Measurements from ENCODE around the gene VEGFD. TPM values are rescaled to one million over a fixed set of nuclear protein-coding genes. Genes with fewer than 3 reads are reported as not detected.
A peak's percentile ranks its signal among the peaks of the same experiment; 100 is the strongest.

Gene VEGFD
- total RNA-seq, 2 experiments from 2014 or later = not detected

DNA sequence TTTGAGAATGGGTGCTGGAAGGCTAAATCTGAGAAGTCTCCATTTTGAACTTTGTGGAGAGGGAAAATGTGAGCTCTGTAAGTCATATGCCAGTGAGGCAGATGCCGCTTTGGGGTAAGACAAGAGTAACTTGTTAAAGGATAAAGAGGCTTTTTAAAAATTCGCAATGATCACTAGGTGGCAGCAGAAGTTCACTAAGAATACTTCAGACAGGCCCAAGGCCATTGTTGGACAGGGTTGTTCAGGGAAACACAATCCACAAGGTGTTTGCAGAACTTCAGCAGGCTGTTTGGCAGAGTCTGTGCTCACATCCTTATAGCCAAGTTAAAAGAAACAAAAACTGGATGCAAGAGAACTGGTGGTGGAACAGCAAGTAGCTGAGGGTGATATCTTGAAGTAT is 35.2 kb downstream of the VEGFD start:
- TF ChIP-seq, protein P1, sequence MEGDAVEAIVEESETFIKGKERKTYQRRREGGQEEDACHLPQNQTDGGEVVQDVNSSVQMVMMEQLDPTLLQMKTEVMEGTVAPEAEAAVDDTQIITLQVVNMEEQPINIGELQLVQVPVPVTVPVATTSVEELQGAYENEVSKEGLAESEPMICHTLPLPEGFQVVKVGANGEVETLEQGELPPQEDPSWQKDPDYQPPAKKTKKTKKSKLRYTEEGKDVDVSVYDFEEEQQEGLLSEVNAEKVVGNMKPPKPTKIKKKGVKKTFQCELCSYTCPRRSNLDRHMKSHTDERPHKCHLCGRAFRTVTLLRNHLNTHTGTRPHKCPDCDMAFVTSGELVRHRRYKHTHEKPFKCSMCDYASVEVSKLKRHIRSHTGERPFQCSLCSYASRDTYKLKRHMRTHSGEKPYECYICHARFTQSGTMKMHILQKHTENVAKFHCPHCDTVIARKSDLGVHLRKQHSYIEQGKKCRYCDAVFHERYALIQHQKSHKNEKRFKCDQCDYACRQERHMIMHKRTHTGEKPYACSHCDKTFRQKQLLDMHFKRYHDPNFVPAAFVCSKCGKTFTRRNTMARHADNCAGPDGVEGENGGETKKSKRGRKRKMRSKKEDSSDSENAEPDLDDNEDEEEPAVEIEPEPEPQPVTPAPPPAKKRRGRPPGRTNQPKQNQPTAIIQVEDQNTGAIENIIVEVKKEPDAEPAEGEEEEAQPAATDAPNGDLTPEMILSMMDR (IDR thresholded peaks at IDR 0.05) = peak; percentile 49
- H3K27me3 Mint-ChIP-seq = no peaks in the 10 kb centered on the region
- H3K27ac Mint-ChIP-seq = no peak overlapping the region
- CTCF ChIA-PET = interaction anchor here (0.8 to 2.8 kb wide), 13 partner anchors 9 to 215 kb away, joined by 3 to 20 read pairs (median 5); partner anchors contain the start of gene PIR
- intact Hi-C loops (cut with micrococcal nuclease) = loop anchor here (10.0 kb wide), 1 partner anchor 116 kb away; no protein-coding TSS in a partner anchor
- ATAC-seq = peak; percentile 49
- H3K36me3 Mint-ChIP-seq (ENCODE audit: low read depth) = no peaks in the 10 kb centered on the region
- H3K4me3 Mint-ChIP-seq = no peak overlapping the region
- no peaks in the 10 kb centered on the region for H3K4me1 Mint-ChIP-seq (ENCODE audit: low read depth)
- no peaks in the 10 kb centered on the region for H3K9me3 Mint-ChIP-seq
- POLR2A ChIA-PET = interaction anchor here (0.6 kb wide), 1 partner anchor 12 kb away, joined by 3 read pairs; no protein-coding TSS in a partner anchor
- peak; percentile 11 for DNase-seq

DNA sequence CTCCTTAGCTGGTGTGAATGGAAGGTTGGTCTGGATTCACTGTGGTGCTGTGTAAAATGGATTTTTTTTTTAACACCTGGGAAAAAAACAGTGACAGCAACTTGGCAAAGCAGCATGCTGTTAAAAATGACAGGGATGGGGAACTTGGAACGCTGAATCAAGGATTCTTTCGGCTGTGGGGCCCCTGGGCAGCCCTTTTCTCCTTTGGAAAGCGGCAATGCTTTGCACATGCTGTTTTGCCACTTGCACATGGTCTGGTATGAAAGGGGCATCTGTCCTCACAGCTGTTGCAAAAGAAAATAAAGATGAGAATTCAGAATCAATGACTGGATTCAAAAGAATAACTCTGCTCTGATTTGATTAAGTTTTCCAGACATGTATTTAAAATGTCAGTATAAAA is 38.2 kb downstream of the VEGFD start:
- CTCF ChIA-PET = no interaction called here

GRCh38 chrX:15344106-15344505 is 40.1 kb downstream of the VEGFD start:
- TF ChIP-seq, protein P1 (IDR thresholded peaks at IDR 0.05) = no peak
- ChIA-PET POLR2A (no interaction called here), CTCF (no interaction called here)
- intact Hi-C loops (cut with micrococcal nuclease) = loop anchor here (10.0 kb wide), 1 partner anchor 121 kb away; no protein-coding TSS in a partner anchor
- no peaks in the 10 kb centered on the region for H3K4me1 Mint-ChIP-seq (ENCODE audit: low read depth)
- H3K4me3 Mint-ChIP-seq = no peak overlapping the region
- DNase-seq (no peak), ATAC-seq (no peak)
- no peaks in the 10 kb centered on the region for H3K36me3 Mint-ChIP-seq (ENCODE audit: low read depth)
- H3K27me3 Mint-ChIP-seq = peaks cover 5% of the 10 kb centered on the region
- H3K27ac Mint-ChIP-seq = no peak overlapping the region
- H3K9me3 Mint-ChIP-seq = no peaks in the 10 kb centered on the region

More for the DNA sequence above, 38.2 kb downstream of the VEGFD start:
- Mint-ChIP-seq H3K4me3 (no peak overlapping the region), H3K36me3 (ENCODE audit: low read depth) (no peaks in the 10 kb centered on the region), H3K9me3 (no peaks in the 10 kb centered on the region), H3K27ac (no peak overlapping the region), H3K27me3 (peaks cover 3% of the 10 kb centered on the region), H3K4me1 (ENCODE audit: low read depth) (no peaks in the 10 kb centered on the region)
- DNase-seq (no peak), ATAC-seq (no peak)
- TF ChIP-seq, protein P1 (IDR thresholded peaks at IDR 0.05) = no peak
- POLR2A ChIA-PET = no interaction called here
- intact Hi-C loops (cut with micrococcal nuclease) = loop anchor here (10.0 kb wide), 1 partner anchor 119 kb away; no protein-coding TSS in a partner anchor

DNA sequence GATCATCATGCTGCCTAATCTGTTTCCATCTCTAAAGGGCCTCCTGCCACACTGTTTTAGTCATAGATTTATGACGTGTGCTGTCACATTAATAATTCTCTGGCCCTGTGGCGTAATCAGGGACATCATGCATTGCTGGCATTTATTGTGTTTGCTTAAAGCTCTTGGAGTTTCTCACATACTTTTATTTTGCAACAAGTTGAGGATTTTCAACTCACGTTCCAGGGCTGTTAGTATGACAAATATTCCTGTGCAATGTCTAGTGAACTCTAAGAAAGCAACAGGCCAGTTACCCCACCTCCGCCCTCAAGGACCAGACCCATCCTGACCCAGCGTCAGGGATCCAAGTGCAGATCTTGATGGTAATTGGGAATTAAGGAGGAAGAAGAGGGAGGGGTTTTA is 41.1 kb downstream of the VEGFD start:
- TF ChIP-seq, protein P1 (IDR thresholded peaks at IDR 0.05) = no peak
- CTCF ChIA-PET = no interaction called here

DNA sequence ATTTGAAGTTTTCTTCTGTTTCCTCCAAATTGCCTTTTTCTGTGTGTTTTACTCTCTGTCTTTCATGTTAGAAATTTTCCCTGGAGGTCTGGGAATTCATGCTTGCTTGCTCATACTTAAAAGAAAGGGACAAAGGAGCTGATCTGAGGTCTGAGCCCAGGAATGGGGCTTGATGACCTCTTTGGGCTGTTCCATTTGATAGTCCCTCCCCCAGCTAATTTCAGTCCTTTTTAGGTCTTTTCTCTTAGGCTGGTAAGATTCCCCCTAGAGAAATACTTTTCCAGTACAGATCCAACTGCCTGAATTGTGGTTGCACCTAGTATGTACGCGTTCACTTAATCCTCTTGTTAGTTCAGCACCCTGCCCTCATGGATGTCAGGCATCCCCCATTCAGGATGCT is 43.3 kb downstream of the VEGFD start:
- ChIA-PET POLR2A (no interaction called here), CTCF (no interaction called here)
- H3K27me3 Mint-ChIP-seq = peaks cover 8% of the 10 kb centered on the region
- ATAC-seq (no peak), DNase-seq (no peak)
- no peaks in the 10 kb centered on the region for H3K36me3 Mint-ChIP-seq (ENCODE audit: low read depth)
- TF ChIP-seq, protein P1 (IDR thresholded peaks at IDR 0.05) = no peak
- H3K4me1 Mint-ChIP-seq (ENCODE audit: low read depth) = peaks cover 6% of the 10 kb centered on the region
- no peak overlapping the region for H3K27ac Mint-ChIP-seq
- H3K4me3 Mint-ChIP-seq = no peak overlapping the region
- intact Hi-C loops (cut with micrococcal nuclease) = loop anchor here (10.0 kb wide), 1 partner anchor 124 kb away; no protein-coding TSS in a partner anchor
- no peaks in the 10 kb centered on the region for H3K9me3 Mint-ChIP-seq

More for the DNA sequence above, 41.1 kb downstream of the VEGFD start:
- intact Hi-C loops (cut with micrococcal nuclease) = loop anchor here (10.0 kb wide), 1 partner anchor 122 kb away; no protein-coding TSS in a partner anchor
- Mint-ChIP-seq H3K4me1 (ENCODE audit: low read depth) (no peaks in the 10 kb centered on the region), H3K9me3 (no peaks in the 10 kb centered on the region), H3K36me3 (ENCODE audit: low read depth) (no peaks in the 10 kb centered on the region), H3K4me3 (no peak overlapping the region), H3K27me3 (peaks cover 6% of the 10 kb centered on the region), H3K27ac (no peak overlapping the region)
- POLR2A ChIA-PET = no interaction called here
- DNase-seq = no peak
- no peak for ATAC-seq
